GM10266 (cell line): Measurements from ENCODE around the gene FCSK.

ENCODE experiments used
- DNase-seq: peaks from one replicate; pipeline ENCODE4 v3.0.0; 2012; ENCODE audit errors: extremely low spot score
- TF ChIP-seq, protein P1 (sequence below): IDR thresholded peaks from 2 replicates; pipeline ENCODE4 v1.5.1; 2012; ENCODE audit warnings: mild to moderate bottlenecking, low read depth; ENCODE audit not compliant: control insufficient read depth, insufficient read depth; ENCODE audit errors: missing control alignments

Gene FCSK

DNA sequence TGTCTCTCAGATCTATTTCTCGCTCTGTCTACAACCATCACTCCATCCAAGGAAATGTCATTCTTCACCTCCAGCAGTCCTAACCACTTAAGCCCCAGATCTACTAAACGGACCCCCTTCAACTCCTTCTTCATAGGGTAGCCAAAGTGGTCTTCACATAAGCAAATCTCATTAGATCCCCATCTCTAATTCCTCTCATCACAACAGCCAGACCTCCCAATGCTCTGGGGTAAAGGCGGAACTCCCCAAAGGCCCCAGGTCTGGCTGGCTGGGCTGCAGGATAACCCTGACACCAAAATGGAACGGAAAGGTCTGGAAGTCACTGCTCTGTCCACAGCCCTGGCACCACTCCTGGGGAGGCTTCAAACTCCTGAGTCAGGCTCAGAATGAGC, 26.6 kb upstream of the FCSK start:
- no peak for DNase-seq
- TF ChIP-seq, protein P1, sequence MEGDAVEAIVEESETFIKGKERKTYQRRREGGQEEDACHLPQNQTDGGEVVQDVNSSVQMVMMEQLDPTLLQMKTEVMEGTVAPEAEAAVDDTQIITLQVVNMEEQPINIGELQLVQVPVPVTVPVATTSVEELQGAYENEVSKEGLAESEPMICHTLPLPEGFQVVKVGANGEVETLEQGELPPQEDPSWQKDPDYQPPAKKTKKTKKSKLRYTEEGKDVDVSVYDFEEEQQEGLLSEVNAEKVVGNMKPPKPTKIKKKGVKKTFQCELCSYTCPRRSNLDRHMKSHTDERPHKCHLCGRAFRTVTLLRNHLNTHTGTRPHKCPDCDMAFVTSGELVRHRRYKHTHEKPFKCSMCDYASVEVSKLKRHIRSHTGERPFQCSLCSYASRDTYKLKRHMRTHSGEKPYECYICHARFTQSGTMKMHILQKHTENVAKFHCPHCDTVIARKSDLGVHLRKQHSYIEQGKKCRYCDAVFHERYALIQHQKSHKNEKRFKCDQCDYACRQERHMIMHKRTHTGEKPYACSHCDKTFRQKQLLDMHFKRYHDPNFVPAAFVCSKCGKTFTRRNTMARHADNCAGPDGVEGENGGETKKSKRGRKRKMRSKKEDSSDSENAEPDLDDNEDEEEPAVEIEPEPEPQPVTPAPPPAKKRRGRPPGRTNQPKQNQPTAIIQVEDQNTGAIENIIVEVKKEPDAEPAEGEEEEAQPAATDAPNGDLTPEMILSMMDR = no peak

DNA sequence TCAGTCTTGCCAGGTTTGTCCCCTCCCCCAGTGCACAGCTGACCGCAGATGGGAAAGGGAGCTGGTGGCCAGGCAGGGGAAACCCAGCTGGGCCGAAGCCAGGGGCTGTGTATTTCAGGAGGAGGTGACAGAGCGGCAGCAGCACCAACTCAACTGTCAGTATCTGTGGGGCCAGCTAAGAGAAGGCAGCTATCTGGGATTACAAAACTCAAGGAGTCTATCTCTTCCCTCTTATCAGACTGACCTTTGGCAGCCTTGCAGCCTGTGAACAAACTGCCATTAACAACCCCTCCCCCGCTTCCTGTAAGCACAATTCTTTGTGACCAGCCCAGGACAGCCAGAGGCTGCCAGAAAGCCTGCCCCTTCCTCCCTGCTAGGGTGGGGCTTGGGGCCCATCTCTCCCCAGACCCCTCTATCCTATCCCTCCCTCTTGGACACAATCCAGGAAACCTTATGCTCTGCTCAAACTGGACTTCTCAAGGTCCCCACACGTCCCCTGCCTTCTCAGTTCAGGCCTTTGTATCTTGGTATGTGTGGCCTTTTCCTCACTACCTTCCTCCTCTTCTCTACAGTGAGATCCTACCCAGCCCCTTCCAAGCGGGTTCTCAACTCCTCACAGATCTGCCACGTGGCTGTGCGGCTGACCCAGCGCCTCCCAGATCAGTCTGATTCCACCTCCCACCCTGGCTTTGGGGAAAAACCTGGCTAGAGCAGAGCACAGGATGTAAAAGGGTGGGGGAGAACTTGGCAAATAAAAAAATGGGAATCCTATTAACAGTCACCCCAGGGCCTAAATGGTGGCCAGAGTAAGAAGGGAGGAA, 26.0 kb upstream of the FCSK start:
- TF ChIP-seq, protein P1 = no peak
- DNase-seq = peak; percentile 59

- TF ChIP-seq, protein P1 = peak; percentile 5
- no peak for DNase-seq
These were observed 24.3 kb upstream of the FCSK start for GRCh38 chr16:70429888-70430666.

- DNase-seq = peak; percentile 78
These were observed 23.5 kb upstream of the FCSK start for GRCh38 chr16:70430667-70431536.

DNA sequence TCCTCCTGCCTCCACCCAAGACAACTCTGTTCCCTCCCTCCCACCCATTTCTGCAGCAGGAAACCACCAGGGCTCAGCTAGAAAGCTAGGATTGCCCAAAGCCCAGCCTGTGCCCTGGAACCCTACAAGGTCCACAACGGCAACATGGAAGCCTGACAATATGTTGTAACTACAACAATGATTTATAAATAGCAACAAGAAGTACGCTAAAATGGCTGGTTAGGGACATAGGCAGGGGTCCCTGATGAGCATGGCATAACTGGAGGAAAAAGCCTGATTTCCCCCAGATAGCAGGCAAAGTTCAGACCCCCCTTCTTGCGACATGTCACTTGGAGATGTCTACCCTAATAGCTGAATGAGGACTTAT, 22.1 kb upstream of the FCSK start:
- TF ChIP-seq, protein P1 = no peak
- DNase-seq = no peak

More at GRCh38 chr16:70430667-70431536, 23.5 kb upstream of the FCSK start:
- TF ChIP-seq, protein P1 = no peak

DNA sequence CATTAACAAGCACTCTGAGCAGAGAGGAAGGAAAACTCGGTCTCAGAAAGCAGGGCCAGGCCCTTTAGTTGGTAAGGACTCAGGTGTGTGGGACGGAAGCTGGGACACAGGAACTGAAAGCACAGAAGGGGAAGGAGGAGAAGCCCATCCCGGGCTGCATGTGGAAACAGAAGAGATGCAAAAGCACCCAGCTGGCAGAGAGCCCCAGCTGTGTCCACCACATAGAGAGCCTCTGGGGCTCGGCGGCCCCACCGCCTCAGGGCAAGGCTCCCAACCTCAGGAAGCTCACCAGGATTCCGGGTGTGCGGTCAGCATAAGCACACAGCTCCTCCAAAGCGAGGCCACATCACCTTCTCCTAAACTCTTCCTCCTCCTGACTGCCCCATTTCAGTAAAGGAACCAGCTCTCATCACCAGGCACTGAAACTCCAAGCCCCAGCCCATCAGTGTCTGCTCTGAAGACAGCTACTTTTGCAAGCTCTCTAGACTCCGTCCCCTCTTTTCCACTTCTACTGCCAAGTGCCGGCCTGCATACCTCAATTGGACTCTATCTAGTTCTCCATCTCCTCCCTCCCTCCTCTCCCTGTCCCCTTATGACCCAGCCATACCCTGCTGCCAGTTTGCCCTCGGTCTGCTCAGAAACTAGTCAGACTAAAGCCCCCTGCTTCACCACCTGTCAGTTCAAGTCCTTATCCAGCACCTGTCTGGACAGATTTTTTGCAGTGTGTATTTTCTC, 21.5 kb upstream of the FCSK start:
- TF ChIP-seq, protein P1 = no peak
- DNase-seq = no peak
